H1 (cell line): ENCODE results near the gene HDHD3. TPM values are rescaled to one million over a fixed set of nuclear protein-coding genes. Genes with fewer than 3 reads are reported as not detected.

Experiments
- CTCF ChIA-PET: fragments of 300-600 bp; sonication (Branson Sonifier 250); formaldehyde crosslinking; loops from one replicate; lab custom pipeline; 2021; ENCODE audit not compliant: partially characterized antibody; lab: Charles Lee
- POLR2A ChIA-PET: fragments of 300-600 bp; sonication (Branson Sonifier 250); formaldehyde crosslinking; loops from one replicate; lab custom pipeline; 2021; ENCODE audit warnings: inconsistent platforms; ENCODE audit not compliant: partially characterized antibody; lab: Charles Lee
- DNase-seq, 2 experiments: peaks; one replicate each; pipeline versions ENCODE4 v3.0.0 to v3.0.0-alpha.2; 2010 to 2022; ENCODE audit warnings: low spot score in 2 of 2, low read depth in 1 of 2, mixed read lengths in 1 of 2
- FAIRE-seq: peaks from 2 replicates; lab custom pipeline; 2011; peaks lifted over from hg19 to GRCh38; lab: Jason Lieb, UNC
- H2AFZ ChIP-seq: 2 replicates; pipeline ENCODE4 v1.8.1; 2012; ENCODE audit warnings: low read length, inconsistent platforms
- H2AK5ac ChIP-seq: 2 replicates; pipeline ENCODE4 v1.6.1; 2013; ENCODE audit warnings: low read depth, low read length
- H2BK120ac ChIP-seq: replicated peaks from 2 replicates; pipeline ENCODE3; 2013; ENCODE audit warnings: low read depth, low read length, inconsistent platforms
- H2BK12ac ChIP-seq: 2 replicates; pipeline ENCODE4 v1.6.1; 2013; ENCODE audit warnings: low read depth, low read length
- H2BK15ac ChIP-seq: 2 replicates; pipeline ENCODE4 v1.6.1; 2013; ENCODE audit warnings: low read length
- H2BK20ac ChIP-seq: 2 replicates; pipeline ENCODE4 v1.6.1; 2013; ENCODE audit warnings: low read length
- H2BK5ac ChIP-seq: 2 replicates; pipeline ENCODE4 v1.6.1; 2013; ENCODE audit warnings: low read depth, low read length
- H3K14ac ChIP-seq: 2 replicates; pipeline ENCODE4 v1.6.1; 2013; ENCODE audit warnings: inconsistent platforms; ENCODE audit not compliant: insufficient read length
- H3K18ac ChIP-seq: 2 replicates; pipeline ENCODE4 v1.6.1; 2013; ENCODE audit warnings: low read length; ENCODE audit errors: extremely low read depth
- H3K23ac ChIP-seq: 2 replicates; pipeline ENCODE4 v1.6.1; 2013; ENCODE audit warnings: inconsistent platforms; ENCODE audit not compliant: insufficient read length
- H3K23me2 ChIP-seq: 2 replicates; pipeline ENCODE4 v1.6.1; 2013; ENCODE audit warnings: low read depth, low read length
- H3K27ac ChIP-seq: 2 replicates; pipeline ENCODE4 v1.6.1; 2011; ENCODE audit warnings: low read depth, low read length, inconsistent platforms
- H3K27me3 ChIP-seq, 4 experiments: replicated peaks in 1 of 4; 1 replicate in 1 of 4; 2 replicates in 3 of 4; pipeline versions ENCODE4 v1.6.1 to v1.8.1; 2011 to 2013; ENCODE audit warnings: low read length in 3 of 4, mild to moderate bottlenecking in 3 of 4, inconsistent platforms in 2 of 4, mixed read lengths in 2 of 4, moderate library complexity in 1 of 4; ENCODE audit not compliant: control insufficient read depth in 3 of 4, insufficient read depth in 3 of 4; ENCODE audit errors: extremely low read depth in 1 of 4
- H3K36me3 ChIP-seq, 4 experiments: 2 replicates each; pipeline versions ENCODE4 v1.6.1 to v1.8.1; 2011 to 2013; ENCODE audit warnings: mild to moderate bottlenecking in 4 of 4, low read length in 3 of 4, moderate library complexity in 2 of 4, control low read depth in 1 of 4, inconsistent platforms in 1 of 4; ENCODE audit not compliant: insufficient read depth in 4 of 4, control insufficient read depth in 2 of 4
- H3K4ac ChIP-seq: replicated peaks from 2 replicates; pipeline ENCODE3; 2013; ENCODE audit warnings: low read length, low read depth, mixed read lengths, inconsistent platforms; ENCODE audit not compliant: insufficient read length
- H3K4me1 ChIP-seq, 4 experiments: replicated peaks in 1 of 4; 1 replicate in 1 of 4; 2 replicates in 3 of 4; pipeline versions ENCODE4 v1.6.1 to v1.8.1; 2011 to 2013; ENCODE audit warnings: low read length in 3 of 4, inconsistent platforms in 2 of 4, mixed read lengths in 1 of 4; ENCODE audit not compliant: insufficient read depth in 4 of 4, control insufficient read depth in 3 of 4
- H3K4me2 ChIP-seq, 2 experiments: 2 replicates each; pipeline versions ENCODE4 v1.6.1 to v1.8.1; 2011 to 2013; ENCODE audit warnings: low read depth in 2 of 2, low read length in 2 of 2, control low read depth in 1 of 2, inconsistent platforms in 1 of 2, mild to moderate bottlenecking in 1 of 2; ENCODE audit not compliant: insufficient read depth in 1 of 2
- H3K4me3 ChIP-seq, 4 experiments: fragments of 200-600, 300-600 bp in 1 of 4; sonication (generic), shearing (Covaris generic), sonication (Bioruptor Twin) in 1 of 4; 2 replicates each; pipeline versions ENCODE4 v1.5.1 to v1.8.1; 2011 to 2016; ENCODE audit warnings: low read length in 4 of 4, low read depth in 3 of 4, control low read depth in 2 of 4, inconsistent platforms in 2 of 4, mild to moderate bottlenecking in 2 of 4, mixed read lengths in 1 of 4, moderate library complexity in 1 of 4; ENCODE audit not compliant: insufficient read depth in 2 of 4; ENCODE audit errors: extremely low read depth in 1 of 4
- H3K56ac ChIP-seq: replicated peaks from 2 replicates; pipeline ENCODE3; 2013; ENCODE audit warnings: low read depth, mild to moderate bottlenecking, mixed read lengths, low read length, inconsistent platforms; ENCODE audit not compliant: insufficient read length
- H3K79me1 ChIP-seq: 2 replicates; pipeline ENCODE4 v1.6.1; 2013; ENCODE audit warnings: low read depth, low read length, control low read depth
- H3K79me2 ChIP-seq, 2 experiments: 2 replicates each; pipeline versions ENCODE4 v1.6.1 to v1.8.1; 2012 to 2013; ENCODE audit warnings: low read length in 2 of 2, mild to moderate bottlenecking in 2 of 2, inconsistent platforms in 1 of 2; ENCODE audit not compliant: insufficient read depth in 2 of 2, control insufficient read depth in 1 of 2
- H3K9ac ChIP-seq, 4 experiments: replicated peaks in 1 of 4; 1 replicate in 1 of 4; 2 replicates in 3 of 4; pipeline versions ENCODE4 v1.6.1 to v1.8.1; 2011 to 2013; ENCODE audit warnings: low read depth in 3 of 4, low read length in 3 of 4, control low read depth in 2 of 4, mild to moderate bottlenecking in 2 of 4, moderate library complexity in 2 of 4, inconsistent platforms in 1 of 4; ENCODE audit errors: extremely low read depth in 1 of 4
- H3K9me3 ChIP-seq, 2 experiments: 2 replicates each; pipeline versions ENCODE4 v1.6.1 to v1.8.1; 2012 to 2013; ENCODE audit warnings: mild to moderate bottlenecking in 2 of 2, moderate library complexity in 2 of 2, control low read depth in 1 of 2, inconsistent platforms in 1 of 2, low read depth in 1 of 2, low read length in 1 of 2, mixed read lengths in 1 of 2; ENCODE audit not compliant: insufficient read depth in 2 of 2
- H4K20me1 ChIP-seq, 2 experiments: replicated peaks in 1 of 2; 2 replicates each; pipeline versions ENCODE3 to v1.8.1; 2011 to 2013; ENCODE audit warnings: inconsistent platforms in 2 of 2, low read length in 2 of 2, mild to moderate bottlenecking in 1 of 2; ENCODE audit not compliant: insufficient read depth in 2 of 2, control insufficient read depth in 1 of 2
- H4K5ac ChIP-seq: 2 replicates; pipeline ENCODE4 v1.6.1; 2013; ENCODE audit warnings: low read length, low read depth, mixed read lengths, inconsistent platforms; ENCODE audit not compliant: insufficient read length
- H4K8ac ChIP-seq: 2 replicates; pipeline ENCODE4 v1.8.0; 2013; ENCODE audit warnings: mild to moderate bottlenecking, moderate library complexity, low read length, inconsistent platforms; ENCODE audit not compliant: insufficient read depth; ENCODE audit errors: extremely low read depth
- H4K91ac ChIP-seq: replicated peaks from 2 replicates; pipeline ENCODE3; 2013; ENCODE audit warnings: low read length, mixed read lengths, inconsistent platforms; ENCODE audit not compliant: insufficient read length
- CBX8 ChIP-seq: fragments of 300-800, 300-1000 bp; sonication (generic); IDR thresholded peaks from 2 replicates; pipeline ENCODE4 v1.7.1; 2016; ENCODE audit warnings: low read depth, low read length, borderline replicate concordance
- CHD1 ChIP-seq: IDR thresholded peaks from 2 replicates; pipeline ENCODE4 v1.6.1; 2012; ENCODE audit warnings: low read depth, low read length, improper control_type of control experiment
- EGR1 ChIP-seq: IDR thresholded peaks from 2 replicates; pipeline ENCODE4 v1.6.1; 2011; ENCODE audit warnings: low read depth, low read length, borderline replicate concordance
- HDAC2 ChIP-seq, 2 experiments: fragments of 300-600 bp in 1 of 2; sonication (generic) in 1 of 2; IDR thresholded peaks; 2 replicates each; pipeline ENCODE4 v1.6.1; 2011 to 2012; ENCODE audit warnings: low read depth in 2 of 2, low read length in 2 of 2, mild to moderate bottlenecking in 2 of 2, moderate library complexity in 2 of 2, borderline replicate concordance in 1 of 2, inconsistent platforms in 1 of 2
- JUND ChIP-seq: IDR thresholded peaks from 2 replicates; pipeline ENCODE4 v1.6.1; 2011; ENCODE audit warnings: mild to moderate bottlenecking, improper control_type of control experiment, low read length
- POLR2A ChIP-seq, 2 experiments: IDR thresholded peaks; 1 replicate in 1 of 2; 2 replicates in 1 of 2; pipeline ENCODE4 v1.6.1; 2011; ENCODE audit warnings: low read depth in 2 of 2, low read length in 2 of 2, mild to moderate bottlenecking in 2 of 2; ENCODE audit errors: control extremely low read depth in 1 of 2
- POU5F1 ChIP-seq: IDR thresholded peaks from 2 replicates; pipeline ENCODE4 v1.6.1; 2011; ENCODE audit warnings: low read depth, mild to moderate bottlenecking, low read length, moderate library complexity
- RXRA ChIP-seq: IDR thresholded peaks from 2 replicates; pipeline ENCODE4 v1.6.1; 2011; ENCODE audit warnings: low read depth, mild to moderate bottlenecking, low read length, moderate library complexity; ENCODE audit not compliant: insufficient read depth
- SP2 ChIP-seq: IDR thresholded peaks from 2 replicates; pipeline ENCODE4 v1.6.1; 2012; ENCODE audit warnings: mild to moderate bottlenecking, low read length, inconsistent platforms
- SUZ12 ChIP-seq: fragments of 200-600 bp; sonication (generic); IDR thresholded peaks from 2 replicates; pipeline ENCODE4 v1.6.1; 2012; ENCODE audit warnings: mild to moderate bottlenecking, inconsistent platforms, low read length, moderate library complexity, mixed read lengths
- WGBS, 2 experiments: shearing (Covaris generic) in 1 of 2; methylation state at CpG; one replicate each; pipeline versions ENCODE4 v1.1.6 to v1.1.7; 2013 to 2015; ENCODE audit warnings: low lambda C conversion rate in 2 of 2, mixed read lengths in 2 of 2, inconsistent platforms in 1 of 2, low coverage in 1 of 2, missing lambda C conversion rate in 1 of 2; ENCODE audit not compliant: insufficient replicate concordance in 2 of 2, insufficient coverage in 1 of 2, insufficient read length in 1 of 2; ENCODE audit errors: extremely low coverage in 1 of 2, missing lambda C conversion rate in 1 of 2; 5-methylcytosine and 5-hydroxymethylcytosine counted together
- polyA plus RNA-seq, 7 experiments: library from polyadenylated mRNA; depleted of rRNA in 3 of 7; stranded (reverse) in 5 of 7; unstranded in 2 of 7; fragments of >200 nt in 5 of 7; fragments of 200-250 nt in 2 of 7; gene quantifications; 1 replicate in 5 of 7; 2 replicates in 1 of 7; 4 replicates in 1 of 7; pipeline versions ENCODE4 v1.2.1 to v1.2.3, GENCODE V29; 2011 to 2013; ENCODE audit warnings: missing spikeins in 2 of 7, mixed read lengths in 2 of 7
- total RNA-seq: library from RNA; stranded (reverse); fragmentation: NEBNext Ultra II Directional; extraction: Animal tissue kit (Norgen Biotek cat#: 25700); gene quantifications from 2 replicates; pipeline ENCODE4 v1.2.1, GENCODE V29; 2021
- TF ChIP-seq, protein P1 (sequence below): IDR thresholded peaks from 2 replicates; pipeline ENCODE4 v1.6.1; 2012; ENCODE audit warnings: inconsistent platforms

HDHD3 gene
- total and polyA plus RNA-seq, 2 of the 8 experiments (the other 6 are each of a cell fraction or from before 2014, with no cell fraction given) = 12.1 to 25.3 TPM

GRCh38 chr9:113340011-113340699, 36.6 kb downstream of the HDHD3 start, which contains the start of gene WDR31:
WDR31 (minus strand) TSS chr9:113340275; CDS start chr9:113332022, 8,253 bp downstream.
- H3K27ac ChIP-seq = no peak within 1 kb of the TSS
- no peaks in the 10 kb centered on the region for H3K9me3 ChIP-seq
- H2AFZ ChIP-seq = peak within 1 kb of the TSS; percentile 99
- H3K4me2 ChIP-seq = peak within 1 kb of the TSS; percentile 76 to 93
- no peak within 1 kb of the TSS for H3K14ac ChIP-seq
- peak within 1 kb of the TSS; percentile 29; the same call in 1 of the 2 replicates for H2BK5ac ChIP-seq
- no peak within 1 kb of the TSS for H2BK120ac ChIP-seq
- peaks cover 0 to 7% (median 3%) of the 10 kb centered on the region in 4 experiments; a peak in 2 of 7 replicates for H3K27me3 ChIP-seq
- H2BK20ac ChIP-seq = no peak within 1 kb of the TSS
- H2BK15ac ChIP-seq = no peak within 1 kb of the TSS
- H3K23me2 ChIP-seq = peaks cover 4% of the 10 kb centered on the region
- H4K91ac ChIP-seq = peak within 1 kb of the TSS; percentile 60
- peak within 1 kb of the TSS; percentile 81; the same call in 1 of the 2 replicates for H4K8ac ChIP-seq
- peak within 1 kb of the TSS in 3 of 4 experiments; percentile 49 to 58 (median 49); a peak in 6 of 7 replicates for H3K9ac ChIP-seq
- H3K36me3 ChIP-seq = no peaks in the 10 kb centered on the region
- DNase-seq (peak; percentile 73 to 94), FAIRE-seq (no peak)
- no peak within 1 kb of the TSS for H4K5ac ChIP-seq
- no peaks in the 10 kb centered on the region for H4K20me1 ChIP-seq
- H3K23ac ChIP-seq = no peak within 1 kb of the TSS
- H2AK5ac ChIP-seq = no peak within 1 kb of the TSS
- H3K18ac ChIP-seq = no peak within 1 kb of the TSS; the same call in 1 of the 2 replicates
- H3K4ac ChIP-seq = no peak within 1 kb of the TSS
- no peak within 1 kb of the TSS for H3K56ac ChIP-seq
- no peaks in the 10 kb centered on the region for H3K79me2 ChIP-seq
- ChIA-PET CTCF (interaction anchor here (0.6 to 2.2 kb wide), 15 partner anchors 11 to 318 kb away, joined by 3 to 12 read pairs (median 3); partner anchors contain the start of genes BSPRY, CDC26 and PRPF4), POLR2A (interaction anchor here (0.7 to 3.5 kb wide), 14 partner anchors 8 to 283 kb away, joined by 3 to 11 read pairs (median 4); partner anchors contain the start of genes BSPRY, C9orf43, HDHD3 and POLE3)
- no peak within 1 kb of the TSS for H2BK12ac ChIP-seq
- no peaks in the 10 kb centered on the region for H3K79me1 ChIP-seq
- peaks cover 0 to 2% (median 0%) of the 10 kb centered on the region in 4 experiments; a peak in 2 of 7 replicates for H3K4me1 ChIP-seq
- 4% methylated on average over 44 of the region's 46 CpGs; no CpG with 5 or more reads in 1 of the 2 experiments for WGBS, 2 experiments
- H3K4me3 ChIP-seq = peak within 1 kb of the TSS; percentile 66 to 81 (median 70)
- TF ChIP-seq CBX8 = no peak
- TF ChIP-seq CHD1 = no peak
- no peak for TF ChIP-seq SUZ12
- no peak for TF ChIP-seq HDAC2 (IDR thresholded peaks at IDR 0.05; ENCODE audit: borderline replicate concordance in 1 of 2, low read depth in 2 of 2, low read length in 2 of 2)
- TF ChIP-seq, protein P1, sequence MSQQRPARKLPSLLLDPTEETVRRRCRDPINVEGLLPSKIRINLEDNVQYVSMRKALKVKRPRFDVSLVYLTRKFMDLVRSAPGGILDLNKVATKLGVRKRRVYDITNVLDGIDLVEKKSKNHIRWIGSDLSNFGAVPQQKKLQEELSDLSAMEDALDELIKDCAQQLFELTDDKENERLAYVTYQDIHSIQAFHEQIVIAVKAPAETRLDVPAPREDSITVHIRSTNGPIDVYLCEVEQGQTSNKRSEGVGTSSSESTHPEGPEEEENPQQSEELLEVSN = peak; percentile 78
- TF ChIP-seq EGR1 = peak; percentile 44; the same call in 1 of the 2 replicates
- TF ChIP-seq POLR2A (IDR thresholded peaks at IDR 0.05; ENCODE audit: control extremely low read depth in 1 of 2, low read depth in 2 of 2, low read length in 2 of 2) = peak; percentile 56 to 72
- no peak for TF ChIP-seq SP2
- no peak for TF ChIP-seq POU5F1
- no peak for TF ChIP-seq RXRA
- 0 out of 2 replicates have a peak, but pooled peaks have one; percentile 35 for TF ChIP-seq JUND
